Measurements from ENCODE around the gene DRGX.

GRCh38 chr10:49359349-49360270 lies 36.3 kb downstream of the DRGX start:
- no peak for TF ChIP-seq CTCF (IDR thresholded peaks at IDR 0.05)
- no peak for TF ChIP-seq POLR2A (IDR thresholded peaks at IDR 0.05)

All from uterus (tissue), 2 donors.